GM11168 (cell line): ENCODE results near the gene ATP13A3.

Experiments used
- in situ Hi-C: fragments of 300-500 bp; cut with MboI; formaldehyde crosslinking; loops from one replicate; pipeline ENCODE4 v1.12.0; 2022; ENCODE audit warnings: low sequenced_read_pairs; ENCODE audit not compliant: unreplicated experiment

Gene ATP13A3

GRCh38 chr3:194380326-194380725, 106.5 kb downstream of the ATP13A3 start:
- in situ Hi-C loops = no loop called here

DNA sequence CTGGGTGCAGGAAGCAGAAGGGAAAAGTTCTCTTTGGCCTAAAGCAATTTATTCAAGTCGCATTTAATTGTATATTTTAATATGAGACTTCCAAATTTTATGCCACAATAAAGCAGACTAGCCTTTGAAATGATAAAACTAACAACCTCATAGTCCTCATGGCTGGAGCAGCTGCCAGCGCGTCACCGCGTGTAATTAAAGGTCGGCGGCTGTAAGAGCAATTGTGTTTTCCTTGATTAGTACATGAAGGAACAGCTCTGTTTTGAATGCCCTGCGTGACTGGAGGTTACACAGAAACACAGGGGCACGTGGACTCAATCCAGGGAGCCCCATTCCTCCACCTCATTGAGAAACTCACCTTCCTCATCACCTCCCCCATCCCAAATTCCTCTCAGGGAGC, 107.2 kb downstream of the ATP13A3 start:
- in situ Hi-C loops = no loop called here

GRCh38 chr3:194379231-194379630, 107.6 kb downstream of the ATP13A3 start:
- in situ Hi-C loops = no loop called here

- in situ Hi-C loops = no loop called here
Observed at GRCh38 chr3:194377708-194378107, 109.1 kb downstream of the ATP13A3 start.

- in situ Hi-C loops = no loop called here
Observed at GRCh38 chr3:194376241-194376560, 110.6 kb downstream of the ATP13A3 start.

GRCh38 chr3:194375473-194376240, 111.1 kb downstream of the ATP13A3 start:
- in situ Hi-C loops = no loop called here

DNA sequence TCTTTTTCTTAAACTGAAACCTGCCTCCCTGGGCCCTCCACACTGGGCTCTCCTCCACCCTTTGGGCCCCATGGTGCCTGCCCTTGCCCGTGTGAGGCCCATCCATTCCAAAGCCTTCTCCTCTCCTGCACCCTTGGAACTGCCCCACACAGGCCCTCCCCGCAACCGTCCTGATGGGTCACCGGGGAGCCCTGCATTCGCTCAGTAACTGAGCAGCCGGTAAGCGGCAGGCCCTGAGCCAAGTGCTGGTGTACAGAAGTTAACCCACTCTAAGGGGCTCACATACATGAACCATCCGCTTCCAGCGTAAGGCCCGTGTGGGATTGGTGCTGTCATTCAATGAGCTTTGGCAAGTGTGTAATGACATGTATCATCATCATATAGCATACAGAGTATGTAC, 111.9 kb downstream of the ATP13A3 start:
- in situ Hi-C loops = no loop called here

- in situ Hi-C loops = no loop called here
Observed at GRCh38 chr3:194373899-194374298, 112.9 kb downstream of the ATP13A3 start.

GRCh38 chr3:194373028-194373427, 113.8 kb downstream of the ATP13A3 start:
- in situ Hi-C loops = no loop called here

DNA sequence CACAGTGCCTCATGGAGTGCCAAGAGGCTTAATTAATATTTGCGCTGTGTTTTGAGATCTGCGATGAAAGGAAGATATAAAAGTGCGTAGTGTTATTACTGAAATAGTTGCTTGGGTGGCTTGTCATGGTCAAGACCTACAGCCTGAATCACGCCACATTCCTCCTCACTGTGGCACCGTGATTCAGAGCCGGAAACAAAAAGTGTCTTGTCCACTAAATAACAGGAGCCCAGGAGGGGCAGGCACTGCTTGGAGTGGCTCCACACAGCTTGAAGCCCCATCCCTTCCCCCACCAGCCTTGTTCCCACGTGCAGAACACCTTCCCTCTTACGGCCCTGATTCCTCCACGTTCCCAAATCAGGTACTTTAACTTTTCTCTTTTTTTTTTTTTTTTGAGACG, 116.0 kb downstream of the ATP13A3 start:
- in situ Hi-C loops = no loop called here

DNA sequence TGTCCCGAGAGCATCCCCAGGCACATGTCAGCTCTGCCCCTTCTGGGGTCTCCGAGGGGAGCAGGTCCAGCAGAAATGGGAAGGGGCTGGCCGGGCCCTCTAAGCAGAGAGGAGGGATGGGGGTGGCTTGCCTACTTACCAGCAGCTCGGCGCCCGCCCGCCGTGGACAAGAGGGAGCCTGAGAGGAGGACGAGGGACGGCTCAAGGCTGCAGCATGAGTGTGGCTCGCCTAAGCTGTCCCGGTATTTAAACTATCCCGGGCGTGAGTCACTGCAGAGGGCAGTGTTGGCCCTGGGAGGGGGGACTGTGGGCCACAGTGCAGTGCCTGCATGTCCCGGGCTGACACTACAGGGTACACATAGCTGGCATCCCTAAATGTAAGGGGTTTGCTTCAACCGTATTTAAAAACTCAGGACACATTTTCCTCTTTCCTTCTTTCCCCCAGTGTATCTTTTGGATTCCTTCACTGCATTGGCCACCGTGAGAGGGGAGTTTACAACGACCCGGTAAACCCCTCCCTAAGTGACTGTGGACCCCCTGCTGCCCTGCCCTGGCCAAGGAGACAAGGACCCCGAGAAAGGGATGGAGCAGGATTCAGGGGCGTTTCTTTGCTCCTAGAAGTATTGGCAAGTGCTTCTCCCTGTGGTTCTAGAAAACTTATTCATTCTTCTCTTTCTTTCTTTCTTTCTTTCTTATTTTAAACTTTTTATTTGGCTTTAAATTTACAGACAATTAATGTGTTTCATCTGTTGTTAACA, 117.1 kb downstream of the ATP13A3 start, which contains the start of gene LRRC15:
Gene LRRC15 (minus strand): TSS at position 222 of the 758 bp plus-strand sequence. CDS start 8,700 bp downstream, outside the sequence.
- in situ Hi-C loops = no loop called here

DNA sequence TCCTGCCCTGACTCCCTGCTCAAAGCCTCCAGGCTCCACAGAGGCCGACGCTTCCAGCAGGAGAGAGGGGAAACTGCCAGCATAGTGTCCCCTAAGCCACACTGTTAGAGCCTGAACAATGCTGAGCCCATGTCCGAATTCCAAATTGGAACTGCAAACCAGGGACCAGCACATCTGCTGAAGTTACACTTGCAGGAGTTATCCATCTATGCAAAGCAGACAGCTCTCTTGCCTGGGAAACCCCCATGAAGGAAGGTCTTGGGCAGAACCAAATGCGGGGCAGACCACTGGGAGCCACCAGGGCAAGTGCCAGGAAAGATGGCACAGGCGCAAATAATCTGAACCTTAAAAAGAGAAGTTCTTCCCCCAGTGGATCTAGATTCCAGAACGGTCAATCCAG, 117.9 kb downstream of the ATP13A3 start:
- in situ Hi-C loops = no loop called here

GRCh38 chr3:194367992-194368841, 118.6 kb downstream of the ATP13A3 start:
- in situ Hi-C loops = no loop called here

GRCh38 chr3:194365978-194366490, 120.8 kb downstream of the ATP13A3 start:
- in situ Hi-C loops = no loop called here

DNA sequence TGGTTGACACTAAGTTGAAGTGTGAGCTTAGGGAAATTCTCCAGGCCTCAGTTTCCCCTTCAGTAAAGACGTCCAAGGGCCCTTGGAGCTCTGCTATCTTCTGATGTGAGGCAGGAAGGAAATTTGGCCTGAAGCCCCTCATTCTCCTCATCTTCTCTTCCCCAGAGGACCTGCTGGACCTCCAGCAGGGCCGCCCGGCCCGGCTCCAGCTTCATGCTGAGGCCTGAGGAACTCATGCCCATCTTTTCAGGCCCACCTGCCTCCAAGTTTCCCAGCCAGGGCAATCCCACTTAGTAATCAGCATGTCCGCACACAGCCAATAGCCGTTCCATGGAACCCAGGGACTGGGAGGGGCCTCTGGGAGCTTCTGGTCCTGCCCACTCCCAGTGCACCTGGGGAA, 121.3 kb downstream of the ATP13A3 start:
- in situ Hi-C loops = no loop called here

DNA sequence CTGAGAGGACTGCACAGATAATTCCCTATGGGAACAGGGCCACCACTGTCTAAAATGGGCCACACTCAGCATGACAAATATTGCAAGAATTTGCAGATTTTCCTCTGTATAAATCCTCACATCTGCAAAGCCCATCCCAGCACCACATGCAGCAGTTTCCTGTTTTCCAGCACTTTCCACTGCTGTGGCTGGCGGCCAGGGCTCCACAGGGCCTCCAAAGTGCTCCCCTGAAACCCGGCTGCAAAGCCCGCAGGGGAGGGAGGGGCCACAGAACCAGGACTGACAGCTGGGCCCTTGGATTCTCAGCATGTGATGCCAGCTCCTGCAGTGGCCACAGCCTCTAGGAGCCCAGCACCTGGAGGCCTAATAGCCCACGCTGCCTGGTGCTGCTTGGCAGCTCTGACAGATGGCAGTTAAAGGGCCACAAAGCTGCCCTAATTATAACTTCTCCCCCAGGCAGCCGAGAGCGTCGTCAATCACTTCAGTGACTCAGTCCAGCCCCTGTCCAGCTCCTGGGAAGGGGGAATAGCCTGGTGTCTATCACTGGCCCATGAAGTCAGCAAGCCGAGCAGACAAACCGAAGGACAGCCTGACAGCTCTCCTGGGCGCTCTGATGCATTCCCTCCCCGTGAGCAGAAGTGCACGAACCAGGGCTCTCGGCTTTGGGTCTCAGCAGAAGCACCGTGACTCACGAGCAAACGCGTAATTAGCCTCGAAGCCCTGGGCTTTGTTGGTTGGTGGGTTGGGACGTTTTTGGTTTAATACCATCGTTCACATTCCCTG, 122.0 kb downstream of the ATP13A3 start:
- in situ Hi-C loops = no loop called here

DNA sequence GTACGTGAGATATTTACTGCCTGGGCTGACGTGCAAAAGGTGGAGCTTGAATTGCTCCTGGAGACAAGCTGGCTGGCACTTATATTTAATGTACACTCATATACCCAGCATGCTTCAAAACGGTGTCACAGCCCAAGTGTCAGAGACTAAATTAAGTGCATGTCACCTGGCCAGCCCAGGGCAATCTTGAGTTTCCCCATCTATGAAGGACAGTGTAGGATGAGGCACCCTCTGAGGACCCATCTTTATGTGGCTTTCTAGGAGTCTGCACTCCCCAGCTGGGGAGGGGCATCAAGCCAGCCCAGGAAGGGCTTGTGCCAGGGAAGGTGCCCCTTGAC, 122.5 kb downstream of the ATP13A3 start:
- in situ Hi-C loops = no loop called here

GRCh38 chr3:194360568-194360967, 126.2 kb downstream of the ATP13A3 start:
- in situ Hi-C loops = no loop called here

DNA sequence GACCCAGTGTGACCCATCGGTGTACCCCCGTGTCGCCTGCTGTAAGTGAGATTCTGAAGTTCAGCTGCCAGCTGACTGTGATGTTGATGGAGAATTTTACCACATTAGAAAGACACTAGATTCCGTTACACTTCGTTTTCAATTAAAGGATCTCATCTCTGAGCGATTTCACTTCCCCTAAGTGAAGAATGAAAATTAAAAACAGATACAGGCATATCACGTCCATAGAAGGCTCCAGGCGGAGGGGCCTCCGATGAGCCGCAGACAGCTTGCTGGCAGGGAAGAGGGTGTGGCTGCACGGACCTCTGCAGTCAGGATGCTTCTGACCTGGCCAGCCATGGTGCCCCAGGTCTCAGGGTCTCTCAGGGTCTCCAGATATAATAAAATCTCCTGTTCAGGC, 129.1 kb downstream of the ATP13A3 start:
- in situ Hi-C loops = no loop called here

DNA sequence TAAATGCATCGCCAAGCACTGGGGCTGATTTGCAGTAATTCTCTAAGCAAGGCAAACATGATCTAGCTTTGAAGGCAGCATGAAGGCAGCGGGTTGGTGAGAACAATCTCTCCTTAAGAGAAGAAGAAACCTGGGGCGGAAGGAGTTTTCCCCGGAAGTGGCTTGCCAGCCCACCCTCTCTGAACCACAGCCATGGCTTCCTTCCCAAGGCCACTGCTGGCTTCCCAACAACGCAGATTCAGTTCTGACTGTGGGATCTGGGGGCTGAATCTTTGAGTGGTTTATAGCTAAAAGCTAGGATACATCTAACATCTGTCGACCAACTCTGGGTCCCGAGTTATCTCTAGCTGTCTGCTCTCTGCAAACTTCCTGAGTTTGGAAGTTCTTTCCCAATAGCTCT, 131.4 kb downstream of the ATP13A3 start:
- in situ Hi-C loops = no loop called here
